Esophagus squamous epithelium (tissue), 4 donors: ENCODE results near the gene CRYBA2.

Source experiments
- POLR2A ChIP-seq, 4 donors: fragments of 450-650 bp; IDR thresholded peaks; one replicate each; pipeline ENCODE4 v1.6.1; 2017; ENCODE audit warnings: antibody characterized with exemption in 4 of 4, mild to moderate bottlenecking in 4 of 4, moderate library complexity in 3 of 4
- TF ChIP-seq, protein P1 (sequence below), 6 experiments: fragments of 450-650 bp in 4 of 6; fragments of 200-600 bp in 2 of 6; sonication (generic) in 2 of 6; IDR thresholded peaks; one replicate each; pipeline ENCODE4 v1.5.1; 2016 to 2019; ENCODE audit warnings: antibody characterized with exemption in 6 of 6, mild to moderate bottlenecking in 4 of 6, moderate library complexity in 4 of 6

DNA sequence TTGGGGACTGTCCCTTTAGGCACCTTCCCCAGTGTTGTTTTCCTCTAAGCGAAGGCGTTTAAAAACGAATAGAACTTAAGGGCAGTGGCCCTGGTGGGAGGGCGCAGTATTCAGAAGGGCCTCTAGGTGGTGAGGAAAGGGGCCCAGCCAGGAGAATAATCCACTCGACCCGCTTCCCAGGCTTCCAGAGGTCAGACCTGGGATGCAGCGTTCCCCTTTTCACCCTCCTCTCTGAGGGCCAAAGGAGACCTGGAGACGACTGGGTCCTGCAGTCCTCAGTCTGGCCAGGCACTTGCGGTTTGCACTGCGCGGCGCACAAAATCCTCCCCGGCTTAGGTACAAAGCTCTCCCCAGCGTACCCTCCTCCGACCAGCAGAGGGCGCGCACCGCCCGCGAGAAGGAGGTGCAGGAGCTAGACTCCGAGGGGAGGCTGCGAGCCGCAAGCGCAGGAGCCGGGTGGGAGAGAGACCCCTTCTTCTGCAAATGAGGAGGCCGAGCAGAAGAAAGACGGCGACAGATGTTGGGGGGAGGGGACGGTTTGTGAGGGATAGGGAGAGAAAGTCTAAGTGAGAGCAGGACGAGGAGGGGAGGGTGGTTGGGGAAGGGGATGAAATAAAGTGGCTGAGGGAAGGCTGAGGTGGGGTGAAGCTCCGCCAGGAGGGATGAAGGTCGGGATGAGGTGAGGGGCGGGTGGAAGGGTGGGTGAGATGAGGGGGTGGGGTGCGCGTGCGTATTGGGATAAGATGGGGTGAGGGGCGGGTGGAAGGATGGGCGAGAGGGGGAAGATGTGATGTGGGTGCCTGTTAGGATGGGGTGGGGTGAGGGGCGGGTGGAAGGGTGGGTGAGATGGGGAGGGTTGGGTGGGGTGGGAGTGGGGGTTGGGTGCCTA is 13.1 kb downstream of the CRYBA2 start:
- TF ChIP-seq, protein P1, sequence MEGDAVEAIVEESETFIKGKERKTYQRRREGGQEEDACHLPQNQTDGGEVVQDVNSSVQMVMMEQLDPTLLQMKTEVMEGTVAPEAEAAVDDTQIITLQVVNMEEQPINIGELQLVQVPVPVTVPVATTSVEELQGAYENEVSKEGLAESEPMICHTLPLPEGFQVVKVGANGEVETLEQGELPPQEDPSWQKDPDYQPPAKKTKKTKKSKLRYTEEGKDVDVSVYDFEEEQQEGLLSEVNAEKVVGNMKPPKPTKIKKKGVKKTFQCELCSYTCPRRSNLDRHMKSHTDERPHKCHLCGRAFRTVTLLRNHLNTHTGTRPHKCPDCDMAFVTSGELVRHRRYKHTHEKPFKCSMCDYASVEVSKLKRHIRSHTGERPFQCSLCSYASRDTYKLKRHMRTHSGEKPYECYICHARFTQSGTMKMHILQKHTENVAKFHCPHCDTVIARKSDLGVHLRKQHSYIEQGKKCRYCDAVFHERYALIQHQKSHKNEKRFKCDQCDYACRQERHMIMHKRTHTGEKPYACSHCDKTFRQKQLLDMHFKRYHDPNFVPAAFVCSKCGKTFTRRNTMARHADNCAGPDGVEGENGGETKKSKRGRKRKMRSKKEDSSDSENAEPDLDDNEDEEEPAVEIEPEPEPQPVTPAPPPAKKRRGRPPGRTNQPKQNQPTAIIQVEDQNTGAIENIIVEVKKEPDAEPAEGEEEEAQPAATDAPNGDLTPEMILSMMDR (IDR thresholded peaks at IDR 0.05) = peak; percentile 79 to 94 (median 88)
- TF ChIP-seq POLR2A (IDR thresholded peaks at IDR 0.05) = no peak
